GM23338 (cell line): ENCODE results near the gene ADAP1. TPM values are rescaled to one million over a fixed set of nuclear protein-coding genes. Genes with fewer than 3 reads are reported as not detected.

Experiments used
- ATAC-seq: fragments of 200-7000 bp; cut with Tn5 transposase; 3 replicates; pipeline ENCODE4 v1.9.1; 2020
- DNase-seq: peaks from one replicate; pipeline ENCODE4 v3.0.0-alpha.2; 2015; ENCODE audit warnings: low spot score
- H2AFZ ChIP-seq: fragments of 200-600 bp; sonication (generic); 2 replicates; pipeline ENCODE4 v1.8.0; 2016; ENCODE audit warnings: antibody characterized with exemption, mild to moderate bottlenecking, moderate library complexity
- H3F3A ChIP-seq: fragments of 200-600 bp; sonication (generic); replicated peaks from 2 replicates; pipeline ENCODE4 v1.8.0; 2017; ENCODE audit warnings: antibody characterized with exemption, mixed run types, low read depth
- H3K27ac ChIP-seq: fragments of 200-600 bp; sonication (generic); 2 replicates; pipeline ENCODE4 v1.6.1; 2016; ENCODE audit warnings: low read depth
- H3K27me3 ChIP-seq: fragments of 200-600 bp; sonication (generic); 2 replicates; pipeline ENCODE4 v1.8.0; 2016; ENCODE audit warnings: mild to moderate bottlenecking, mixed run types, moderate library complexity; ENCODE audit not compliant: insufficient read depth
- H3K36me3 ChIP-seq: fragments of 200-600 bp; sonication (generic); 2 replicates; pipeline ENCODE4 v1.8.0; 2016; ENCODE audit warnings: mild to moderate bottlenecking; ENCODE audit not compliant: insufficient read depth
- H3K4me1 ChIP-seq: fragments of 200-600 bp; sonication (generic); 2 replicates; pipeline ENCODE4 v1.8.0; 2016; ENCODE audit warnings: mild to moderate bottlenecking, moderate library complexity; ENCODE audit not compliant: insufficient read depth
- H3K4me2 ChIP-seq: fragments of 200-600 bp; sonication (generic); 2 replicates; pipeline ENCODE4 v1.7.1; 2017; ENCODE audit warnings: mixed run types
- H3K4me3 ChIP-seq: fragments of 200-600 bp; sonication (generic); 2 replicates; pipeline ENCODE4 v1.6.1; 2016; ENCODE audit warnings: mixed run types
- H3K79me2 ChIP-seq: fragments of 200-600 bp; sonication (generic); replicated peaks from 2 replicates; pipeline ENCODE4 v1.8.0; 2017; ENCODE audit warnings: mild to moderate bottlenecking; ENCODE audit not compliant: insufficient read depth
- H3K9me2 ChIP-seq: fragments of 200-600 bp; sonication (generic); 2 replicates; pipeline ENCODE4 v1.8.0; 2017; ENCODE audit not compliant: insufficient read depth
- H4K20me1 ChIP-seq: fragments of 200-600 bp; sonication (generic); replicated peaks from 2 replicates; pipeline ENCODE4 v1.8.0; 2017; ENCODE audit warnings: mild to moderate bottlenecking; ENCODE audit not compliant: insufficient read depth
- H3K27ac Mint-ChIP-seq: 2 replicates; pipeline ENCODE4 v1.8.0; 2020; ENCODE audit warnings: inconsistent platforms, mild to moderate bottlenecking, moderate library complexity, mixed read lengths
- H3K27me3 Mint-ChIP-seq: 3 replicates; pipeline ENCODE4 v1.8.0; 2022; ENCODE audit warnings: low read depth, mild to moderate bottlenecking, moderate library complexity, mixed read lengths, inconsistent platforms; ENCODE audit not compliant: insufficient read depth, poor library complexity
- H3K36me3 Mint-ChIP-seq: 3 replicates; pipeline ENCODE4 v1.8.0; 2021; ENCODE audit warnings: low read depth, mild to moderate bottlenecking, inconsistent platforms, moderate library complexity, mixed read lengths
- H3K4me1 Mint-ChIP-seq: 3 replicates; pipeline ENCODE4 v1.8.0; 2020; ENCODE audit warnings: mild to moderate bottlenecking, inconsistent platforms, mixed read lengths
- H3K4me3 Mint-ChIP-seq: 3 replicates; pipeline ENCODE4 v1.8.0; 2021; ENCODE audit warnings: moderate library complexity, mild to moderate bottlenecking, inconsistent platforms, mixed read lengths
- H3K9me3 Mint-ChIP-seq: 3 replicates; pipeline ENCODE4 v1.8.0; 2020; ENCODE audit warnings: moderate library complexity, mild to moderate bottlenecking, inconsistent platforms, mixed read lengths
- CREB1 ChIP-seq: fragments of 250-450 bp; sonication (Bioruptor Pico); IDR thresholded peaks from 2 replicates; pipeline ENCODE4 v1.5.0; 2020; ENCODE audit warnings: low read depth, mild to moderate bottlenecking, moderate library complexity
- EZH2 ChIP-seq: fragments of 200-600 bp; sonication (generic); IDR thresholded peaks from one replicate; pipeline ENCODE4 v1.8.0; 2017; ENCODE audit warnings: antibody characterized with exemption, mild to moderate bottlenecking, low read depth; ENCODE audit not compliant: unreplicated experiment
- EZH2phosphoT487 ChIP-seq: fragments of 200-600 bp; sonication (generic); IDR thresholded peaks from one replicate; pipeline ENCODE4 v1.8.1; 2018; ENCODE audit warnings: antibody characterized with exemption; ENCODE audit not compliant: unreplicated experiment
- JUNB ChIP-seq: IDR thresholded peaks from one replicate; pipeline ENCODE4 v1.6.1; 2016; ENCODE audit warnings: antibody characterized with exemption; ENCODE audit not compliant: unreplicated experiment
- NANOG ChIP-seq: IDR thresholded peaks from 2 replicates; pipeline ENCODE4 v1.6.1; 2016; ENCODE audit warnings: antibody characterized with exemption, borderline replicate concordance
- POLR2AphosphoS5 ChIP-seq: IDR thresholded peaks from 2 replicates; pipeline ENCODE4 v1.6.1; 2016; ENCODE audit warnings: antibody characterized with exemption, low read depth
- STAT1 ChIP-seq: IDR thresholded peaks from one replicate; pipeline ENCODE4 v1.6.1; 2016; ENCODE audit warnings: antibody characterized with exemption; ENCODE audit not compliant: unreplicated experiment
- ZNF114 ChIP-seq: fragments of 250-450 bp; sonication (Bioruptor Pico); IDR thresholded peaks from 2 replicates; pipeline ENCODE4 v1.5.0; 2020; ENCODE audit warnings: mild to moderate bottlenecking, moderate library complexity
- ZNF331 ChIP-seq: fragments of 250-450 bp; sonication (Bioruptor Pico); IDR thresholded peaks from 2 replicates; pipeline ENCODE4 v1.5.0; 2020; ENCODE audit warnings: low read depth, mild to moderate bottlenecking, moderate library complexity
- polyA plus RNA-seq: library from polyadenylated mRNA; unstranded; fragments of >200 nt; fragmentation: Nextera tagmentation; extraction: Ambion mirVana; gene quantifications from 2 replicates; pipeline ENCODE4 v1.2.1, GENCODE V29; 2016
- total RNA-seq: library from RNA; depleted of rRNA; stranded (reverse); fragments of >200 nt; shearing (Covaris generic); gene quantifications from 2 replicates; pipeline ENCODE4 v1.2.3, GENCODE V29; 2014
- TF ChIP-seq, protein P1 (sequence below), 2 experiments: fragments of 200-600 bp in 1 of 2; sonication (generic) in 1 of 2; conservative IDR thresholded peaks; 2 replicates each; pipeline versions ENCODE4 v1.5.1 to v1.6.1; 2016 to 2017; ENCODE audit warnings: antibody characterized with exemption in 2 of 2, low read depth in 2 of 2, mild to moderate bottlenecking in 2 of 2, moderate library complexity in 1 of 2
- TF ChIP-seq, protein P2 (sequence below): IDR thresholded peaks from 2 replicates; pipeline ENCODE4 v1.6.1; 2016; ENCODE audit warnings: antibody characterized with exemption
- TF ChIP-seq, protein P3 (sequence below): IDR thresholded peaks from one replicate; pipeline ENCODE4 v1.6.1; 2018; ENCODE audit warnings: antibody characterized with exemption; ENCODE audit not compliant: unreplicated experiment
- TF ChIP-seq, protein P4 (sequence below): fragments of 250-450 bp; sonication (Bioruptor Pico); IDR thresholded peaks from 2 replicates; pipeline ENCODE4 v1.5.0; 2020; ENCODE audit warnings: mild to moderate bottlenecking, moderate library complexity

ADAP1 gene
- total and polyA plus RNA-seq, 2 experiments from 2014 or later, result 2.2 to 9.6 TPM

DNA sequence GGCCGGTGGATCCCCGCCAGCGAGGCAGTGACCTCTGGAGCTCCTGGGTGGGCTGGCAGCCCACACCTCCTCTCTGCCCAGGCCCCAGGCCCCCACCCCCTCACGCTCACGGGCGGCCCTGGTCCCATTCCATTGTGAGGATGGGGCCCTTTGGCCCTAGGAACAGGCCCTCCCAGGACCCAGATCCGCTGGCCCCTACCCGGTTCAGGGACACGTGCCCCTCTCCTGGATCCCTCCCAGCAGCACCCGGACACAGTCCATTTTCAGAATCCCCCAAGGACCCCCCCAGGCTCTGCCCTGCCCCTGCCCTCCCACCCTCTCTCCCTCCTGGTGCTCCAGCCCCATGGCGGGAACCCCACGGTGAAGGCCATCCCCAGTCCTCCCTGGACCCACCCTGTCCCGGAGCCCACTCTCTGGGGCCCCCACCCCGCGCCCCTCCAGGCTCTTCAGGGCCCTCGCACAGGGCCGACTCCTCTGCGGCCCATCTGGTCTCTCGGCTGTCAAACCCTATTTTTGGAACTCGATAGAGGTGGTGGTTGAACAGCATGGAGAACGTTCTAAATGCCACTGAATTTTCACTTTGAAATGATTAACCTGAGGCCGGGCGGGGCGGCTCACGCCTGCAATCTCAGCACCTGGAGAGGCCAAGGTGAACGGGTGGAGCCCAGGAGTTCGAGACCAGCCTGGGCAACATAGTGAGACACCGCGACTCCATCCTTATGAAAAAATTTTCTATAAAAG lies 8.1 kb downstream of the ADAP1 start:
- peak overlapping the region; percentile 80 for H2AFZ ChIP-seq
- DNase-seq (no peak), ATAC-seq (no peak)
- no peak overlapping the region for H3K27ac Mint-ChIP-seq
- no peaks in the 10 kb centered on the region for H3K36me3 ChIP-seq
- H3F3A ChIP-seq, result no peaks in the 10 kb centered on the region
- H3K27me3 Mint-ChIP-seq, result peaks cover 6% of the 10 kb centered on the region
- H4K20me1 ChIP-seq, result no peaks in the 10 kb centered on the region
- TF ChIP-seq CREB1 (no peak), EZH2phosphoT487 (no peak), JUNB (no peak), POLR2AphosphoS5 (no peak), EZH2 (no peak), STAT1 (no peak), ZNF114 (CRISPR knock-in tag) (no peak), ZNF331 (CRISPR knock-in tag) (no peak), NANOG (no peak)
- TF ChIP-seq, protein P1, sequence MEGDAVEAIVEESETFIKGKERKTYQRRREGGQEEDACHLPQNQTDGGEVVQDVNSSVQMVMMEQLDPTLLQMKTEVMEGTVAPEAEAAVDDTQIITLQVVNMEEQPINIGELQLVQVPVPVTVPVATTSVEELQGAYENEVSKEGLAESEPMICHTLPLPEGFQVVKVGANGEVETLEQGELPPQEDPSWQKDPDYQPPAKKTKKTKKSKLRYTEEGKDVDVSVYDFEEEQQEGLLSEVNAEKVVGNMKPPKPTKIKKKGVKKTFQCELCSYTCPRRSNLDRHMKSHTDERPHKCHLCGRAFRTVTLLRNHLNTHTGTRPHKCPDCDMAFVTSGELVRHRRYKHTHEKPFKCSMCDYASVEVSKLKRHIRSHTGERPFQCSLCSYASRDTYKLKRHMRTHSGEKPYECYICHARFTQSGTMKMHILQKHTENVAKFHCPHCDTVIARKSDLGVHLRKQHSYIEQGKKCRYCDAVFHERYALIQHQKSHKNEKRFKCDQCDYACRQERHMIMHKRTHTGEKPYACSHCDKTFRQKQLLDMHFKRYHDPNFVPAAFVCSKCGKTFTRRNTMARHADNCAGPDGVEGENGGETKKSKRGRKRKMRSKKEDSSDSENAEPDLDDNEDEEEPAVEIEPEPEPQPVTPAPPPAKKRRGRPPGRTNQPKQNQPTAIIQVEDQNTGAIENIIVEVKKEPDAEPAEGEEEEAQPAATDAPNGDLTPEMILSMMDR (conservative IDR thresholded peaks at IDR 0.05; ENCODE audit: low read depth in 2 of 2), result no peak
- TF ChIP-seq, protein P2, sequence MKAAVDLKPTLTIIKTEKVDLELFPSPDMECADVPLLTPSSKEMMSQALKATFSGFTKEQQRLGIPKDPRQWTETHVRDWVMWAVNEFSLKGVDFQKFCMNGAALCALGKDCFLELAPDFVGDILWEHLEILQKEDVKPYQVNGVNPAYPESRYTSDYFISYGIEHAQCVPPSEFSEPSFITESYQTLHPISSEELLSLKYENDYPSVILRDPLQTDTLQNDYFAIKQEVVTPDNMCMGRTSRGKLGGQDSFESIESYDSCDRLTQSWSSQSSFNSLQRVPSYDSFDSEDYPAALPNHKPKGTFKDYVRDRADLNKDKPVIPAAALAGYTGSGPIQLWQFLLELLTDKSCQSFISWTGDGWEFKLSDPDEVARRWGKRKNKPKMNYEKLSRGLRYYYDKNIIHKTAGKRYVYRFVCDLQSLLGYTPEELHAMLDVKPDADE, result no peak
- TF ChIP-seq, protein P3, sequence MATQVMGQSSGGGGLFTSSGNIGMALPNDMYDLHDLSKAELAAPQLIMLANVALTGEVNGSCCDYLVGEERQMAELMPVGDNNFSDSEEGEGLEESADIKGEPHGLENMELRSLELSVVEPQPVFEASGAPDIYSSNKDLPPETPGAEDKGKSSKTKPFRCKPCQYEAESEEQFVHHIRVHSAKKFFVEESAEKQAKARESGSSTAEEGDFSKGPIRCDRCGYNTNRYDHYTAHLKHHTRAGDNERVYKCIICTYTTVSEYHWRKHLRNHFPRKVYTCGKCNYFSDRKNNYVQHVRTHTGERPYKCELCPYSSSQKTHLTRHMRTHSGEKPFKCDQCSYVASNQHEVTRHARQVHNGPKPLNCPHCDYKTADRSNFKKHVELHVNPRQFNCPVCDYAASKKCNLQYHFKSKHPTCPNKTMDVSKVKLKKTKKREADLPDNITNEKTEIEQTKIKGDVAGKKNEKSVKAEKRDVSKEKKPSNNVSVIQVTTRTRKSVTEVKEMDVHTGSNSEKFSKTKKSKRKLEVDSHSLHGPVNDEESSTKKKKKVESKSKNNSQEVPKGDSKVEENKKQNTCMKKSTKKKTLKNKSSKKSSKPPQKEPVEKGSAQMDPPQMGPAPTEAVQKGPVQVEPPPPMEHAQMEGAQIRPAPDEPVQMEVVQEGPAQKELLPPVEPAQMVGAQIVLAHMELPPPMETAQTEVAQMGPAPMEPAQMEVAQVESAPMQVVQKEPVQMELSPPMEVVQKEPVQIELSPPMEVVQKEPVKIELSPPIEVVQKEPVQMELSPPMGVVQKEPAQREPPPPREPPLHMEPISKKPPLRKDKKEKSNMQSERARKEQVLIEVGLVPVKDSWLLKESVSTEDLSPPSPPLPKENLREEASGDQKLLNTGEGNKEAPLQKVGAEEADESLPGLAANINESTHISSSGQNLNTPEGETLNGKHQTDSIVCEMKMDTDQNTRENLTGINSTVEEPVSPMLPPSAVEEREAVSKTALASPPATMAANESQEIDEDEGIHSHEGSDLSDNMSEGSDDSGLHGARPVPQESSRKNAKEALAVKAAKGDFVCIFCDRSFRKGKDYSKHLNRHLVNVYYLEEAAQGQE, result no peak
- TF ChIP-seq, protein P4, sequence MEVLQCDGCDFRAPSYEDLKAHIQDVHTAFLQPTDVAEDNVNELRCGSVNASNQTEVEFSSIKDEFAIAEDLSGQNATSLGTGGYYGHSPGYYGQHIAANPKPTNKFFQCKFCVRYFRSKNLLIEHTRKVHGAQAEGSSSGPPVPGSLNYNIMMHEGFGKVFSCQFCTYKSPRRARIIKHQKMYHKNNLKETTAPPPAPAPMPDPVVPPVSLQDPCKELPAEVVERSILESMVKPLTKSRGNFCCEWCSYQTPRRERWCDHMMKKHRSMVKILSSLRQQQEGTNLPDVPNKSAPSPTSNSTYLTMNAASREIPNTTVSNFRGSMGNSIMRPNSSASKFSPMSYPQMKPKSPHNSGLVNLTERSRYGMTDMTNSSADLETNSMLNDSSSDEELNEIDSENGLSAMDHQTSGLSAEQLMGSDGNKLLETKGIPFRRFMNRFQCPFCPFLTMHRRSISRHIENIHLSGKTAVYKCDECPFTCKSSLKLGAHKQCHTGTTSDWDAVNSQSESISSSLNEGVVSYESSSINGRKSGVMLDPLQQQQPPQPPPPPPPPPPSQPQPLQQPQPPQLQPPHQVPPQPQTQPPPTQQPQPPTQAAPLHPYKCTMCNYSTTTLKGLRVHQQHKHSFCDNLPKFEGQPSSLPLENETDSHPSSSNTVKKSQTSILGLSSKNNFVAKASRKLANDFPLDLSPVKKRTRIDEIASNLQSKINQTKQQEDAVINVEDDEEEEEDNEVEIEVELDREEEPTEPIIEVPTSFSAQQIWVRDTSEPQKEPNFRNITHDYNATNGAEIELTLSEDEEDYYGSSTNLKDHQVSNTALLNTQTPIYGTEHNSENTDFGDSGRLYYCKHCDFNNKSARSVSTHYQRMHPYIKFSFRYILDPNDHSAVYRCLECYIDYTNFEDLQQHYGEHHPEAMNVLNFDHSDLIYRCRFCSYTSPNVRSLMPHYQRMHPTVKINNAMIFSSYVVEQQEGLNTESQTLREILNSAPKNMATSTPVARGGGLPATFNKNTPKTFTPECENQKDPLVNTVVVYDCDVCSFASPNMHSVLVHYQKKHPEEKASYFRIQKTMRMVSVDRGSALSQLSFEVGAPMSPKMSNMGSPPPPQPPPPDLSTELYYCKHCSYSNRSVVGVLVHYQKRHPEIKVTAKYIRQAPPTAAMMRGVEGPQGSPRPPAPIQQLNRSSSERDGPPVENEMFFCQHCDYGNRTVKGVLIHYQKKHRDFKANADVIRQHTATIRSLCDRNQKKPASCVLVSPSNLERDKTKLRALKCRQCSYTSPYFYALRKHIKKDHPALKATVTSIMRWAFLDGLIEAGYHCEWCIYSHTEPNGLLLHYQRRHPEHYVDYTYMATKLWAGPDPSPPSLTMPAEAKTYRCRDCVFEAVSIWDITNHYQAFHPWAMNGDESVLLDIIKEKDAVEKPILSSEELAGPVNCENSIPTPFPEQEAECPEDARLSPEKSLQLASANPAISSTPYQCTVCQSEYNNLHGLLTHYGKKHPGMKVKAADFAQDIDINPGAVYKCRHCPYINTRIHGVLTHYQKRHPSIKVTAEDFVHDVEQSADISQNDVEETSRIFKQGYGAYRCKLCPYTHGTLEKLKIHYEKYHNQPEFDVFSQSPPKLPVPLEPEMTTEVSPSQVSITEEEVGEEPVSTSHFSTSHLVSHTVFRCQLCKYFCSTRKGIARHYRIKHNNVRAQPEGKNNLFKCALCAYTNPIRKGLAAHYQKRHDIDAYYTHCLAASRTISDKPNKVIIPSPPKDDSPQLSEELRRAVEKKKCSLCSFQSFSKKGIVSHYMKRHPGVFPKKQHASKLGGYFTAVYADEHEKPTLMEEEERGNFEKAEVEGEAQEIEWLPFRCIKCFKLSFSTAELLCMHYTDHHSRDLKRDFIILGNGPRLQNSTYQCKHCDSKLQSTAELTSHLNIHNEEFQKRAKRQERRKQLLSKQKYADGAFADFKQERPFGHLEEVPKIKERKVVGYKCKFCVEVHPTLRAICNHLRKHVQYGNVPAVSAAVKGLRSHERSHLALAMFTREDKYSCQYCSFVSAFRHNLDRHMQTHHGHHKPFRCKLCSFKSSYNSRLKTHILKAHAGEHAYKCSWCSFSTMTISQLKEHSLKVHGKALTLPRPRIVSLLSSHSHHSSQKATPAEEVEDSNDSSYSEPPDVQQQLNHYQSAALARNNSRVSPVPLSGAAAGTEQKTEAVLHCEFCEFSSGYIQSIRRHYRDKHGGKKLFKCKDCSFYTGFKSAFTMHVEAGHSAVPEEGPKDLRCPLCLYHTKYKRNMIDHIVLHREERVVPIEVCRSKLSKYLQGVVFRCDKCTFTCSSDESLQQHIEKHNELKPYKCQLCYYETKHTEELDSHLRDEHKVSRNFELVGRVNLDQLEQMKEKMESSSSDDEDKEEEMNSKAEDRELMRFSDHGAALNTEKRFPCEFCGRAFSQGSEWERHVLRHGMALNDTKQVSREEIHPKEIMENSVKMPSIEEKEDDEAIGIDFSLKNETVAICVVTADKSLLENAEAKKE (CRISPR knock-in tag), result no peak
- H3K36me3 Mint-ChIP-seq, result no peaks in the 10 kb centered on the region; the same call in 2 of the 3 replicates
- no peak overlapping the region for H3K4me2 ChIP-seq
- peaks cover 13% of the 10 kb centered on the region for H3K4me1 Mint-ChIP-seq
- H3K9me3 Mint-ChIP-seq, result no peaks in the 10 kb centered on the region; the same call in 2 of the 3 replicates
- H3K4me1 ChIP-seq, result no peaks in the 10 kb centered on the region; the same call in 1 of the 2 replicates
- H3K9me2 ChIP-seq, result no peaks in the 10 kb centered on the region
- no peak overlapping the region for H3K27ac ChIP-seq
- no peaks in the 10 kb centered on the region for H3K79me2 ChIP-seq
- no peak overlapping the region for H3K4me3 ChIP-seq
- peaks cover 7% of the 10 kb centered on the region; the same call in 1 of the 2 replicates for H3K27me3 ChIP-seq
- H3K4me3 Mint-ChIP-seq, result no peak overlapping the region
